GM18502 (cell line): ENCODE data around the gene CYS1.
"Not testable (repeated sequence)": the region's sequence is repeated elsewhere in the genome, so short reads cannot be mapped to it uniquely, and the experiment has no call there.

ENCODE experiments used
- ATAC-seq: cut with Tn5 transposase; IDR thresholded peaks from one replicate; pipeline ENCODE4 v1.9.1; 2021; ENCODE audit warnings: mild to moderate bottlenecking; ENCODE audit not compliant: unreplicated experiment, poor library complexity

The CYS1 gene

DNA sequence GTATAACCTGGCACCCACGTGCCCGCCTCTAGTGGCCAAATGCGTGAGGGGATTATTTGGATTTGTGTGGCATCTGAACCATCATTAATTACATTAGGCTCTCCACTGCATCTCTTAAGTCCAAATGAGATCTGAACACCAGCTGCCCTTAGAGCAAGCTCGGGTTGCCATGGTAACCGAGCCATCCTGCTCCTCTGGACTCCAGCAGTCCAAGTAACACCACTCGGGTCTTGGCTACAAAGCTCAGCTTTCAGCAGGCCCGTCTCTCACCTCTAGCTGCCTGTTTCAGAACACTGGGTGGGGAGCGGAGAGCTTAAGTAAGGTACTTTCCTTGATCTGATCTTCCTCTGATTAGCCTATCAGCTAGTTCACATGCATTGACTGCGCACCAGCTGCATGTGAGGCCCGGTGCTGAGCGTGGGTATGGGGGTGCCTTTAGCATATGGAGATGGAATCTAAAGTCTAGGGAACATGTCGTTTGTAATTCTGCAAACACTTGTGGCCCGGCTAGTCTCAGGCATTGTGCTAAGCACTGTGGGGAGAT is 14.1 kb upstream of the CYS1 start:
- ATAC-seq: no peak

DNA sequence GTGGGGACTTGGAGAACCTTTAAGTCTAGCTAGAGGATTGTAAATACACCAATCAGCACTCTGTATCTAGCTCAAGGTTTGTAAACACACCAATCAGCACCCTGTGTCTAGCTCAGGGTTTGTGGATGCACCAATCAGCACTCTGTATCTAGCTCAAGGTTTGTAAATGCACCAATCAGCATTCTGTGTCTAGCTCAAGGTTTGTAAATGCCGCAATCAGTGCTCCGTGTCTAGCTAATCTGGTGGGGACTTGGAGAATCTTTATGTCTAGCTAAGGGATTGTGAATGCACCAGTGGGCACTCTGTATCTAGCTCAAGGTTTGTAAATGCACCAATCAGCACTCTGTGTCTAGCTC is 11.7 kb upstream of the CYS1 start:
- ATAC-seq: not testable (repeated sequence)

DNA sequence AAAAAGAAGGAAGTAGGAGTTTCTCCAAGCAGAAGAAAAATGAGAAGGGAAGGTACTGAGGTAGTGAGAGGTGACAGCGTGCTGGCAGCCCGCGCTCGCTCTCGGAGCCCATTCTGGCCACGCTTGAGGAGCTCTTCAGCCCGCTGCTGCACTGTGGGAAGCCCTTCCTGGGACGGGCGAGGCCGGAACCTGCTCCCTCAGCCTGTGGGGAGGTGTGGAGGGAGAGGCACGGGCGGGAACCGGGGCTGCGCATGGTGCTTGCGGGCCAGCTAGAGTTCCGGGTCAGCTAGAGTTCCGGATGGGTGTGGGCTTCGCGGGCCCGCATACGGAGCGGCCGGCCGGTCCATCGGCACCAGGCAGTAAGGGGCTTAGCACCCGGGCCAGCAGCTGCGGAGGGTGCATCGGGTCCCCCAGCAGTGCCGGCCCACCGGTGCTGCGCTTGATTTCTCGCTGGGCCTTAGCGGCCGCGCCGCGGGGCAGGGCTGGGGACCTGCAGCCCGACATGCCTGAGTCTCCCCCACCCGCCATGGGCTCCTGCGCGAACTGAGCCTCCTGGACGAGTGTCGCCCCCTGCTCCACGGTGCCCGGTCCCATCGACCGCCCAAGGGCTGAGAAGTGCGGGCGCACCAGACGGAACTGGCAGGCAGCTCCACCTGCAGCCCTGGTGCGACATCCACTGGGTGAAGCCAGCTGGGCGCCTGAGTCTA is 11.1 kb upstream of the CYS1 start:
- no peak for ATAC-seq

DNA sequence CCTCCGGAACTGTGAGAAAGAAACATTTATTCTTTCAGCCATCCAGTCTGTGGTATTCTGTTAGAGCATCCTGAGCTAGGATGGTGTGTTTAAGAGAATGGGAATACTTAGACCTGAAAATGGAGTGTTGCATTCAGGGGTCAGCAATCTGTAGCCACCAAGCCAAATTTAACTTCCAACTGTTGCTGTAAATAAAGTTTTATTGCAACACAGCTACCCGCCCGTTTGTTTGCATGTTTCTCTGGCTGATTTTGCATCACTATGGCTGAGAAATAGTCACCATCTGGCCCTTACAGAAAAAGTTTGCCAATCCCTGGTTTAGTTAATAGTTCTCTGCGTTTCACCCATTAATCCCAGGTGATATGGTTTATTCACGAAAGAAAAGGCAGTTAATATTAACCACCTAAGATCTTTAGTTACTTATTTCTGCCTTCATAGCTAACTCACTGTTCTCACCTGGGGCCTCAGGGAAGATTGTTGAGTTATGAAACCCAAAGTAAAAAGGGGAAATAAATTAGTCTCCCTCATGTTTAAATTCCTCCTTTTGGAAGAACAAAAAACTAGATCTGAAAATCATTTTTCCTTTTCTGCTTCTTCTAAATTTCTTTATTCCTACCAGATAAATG is 9.5 kb upstream of the CYS1 start:
- no peak for ATAC-seq

DNA sequence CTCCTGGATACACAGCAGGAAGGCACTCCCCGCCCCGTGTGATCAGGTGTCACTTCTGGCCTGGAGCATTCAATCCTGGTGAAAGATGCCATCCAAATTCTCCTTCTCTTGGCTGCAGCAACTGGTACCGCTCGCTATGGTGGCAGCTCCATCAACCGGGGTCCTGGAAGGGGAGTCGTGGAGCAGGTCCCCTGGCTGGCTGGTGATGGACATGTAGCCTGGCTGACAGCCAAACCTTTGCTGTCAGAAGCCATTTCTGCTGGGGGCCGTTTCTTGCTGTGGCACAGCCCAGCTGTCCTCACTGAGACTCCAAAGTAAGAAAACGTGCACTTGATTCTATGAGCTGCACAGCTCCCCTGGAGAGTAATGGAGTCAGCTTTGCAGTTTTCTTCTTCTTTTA is 7.1 kb upstream of the CYS1 start:
- no peak for ATAC-seq

DNA sequence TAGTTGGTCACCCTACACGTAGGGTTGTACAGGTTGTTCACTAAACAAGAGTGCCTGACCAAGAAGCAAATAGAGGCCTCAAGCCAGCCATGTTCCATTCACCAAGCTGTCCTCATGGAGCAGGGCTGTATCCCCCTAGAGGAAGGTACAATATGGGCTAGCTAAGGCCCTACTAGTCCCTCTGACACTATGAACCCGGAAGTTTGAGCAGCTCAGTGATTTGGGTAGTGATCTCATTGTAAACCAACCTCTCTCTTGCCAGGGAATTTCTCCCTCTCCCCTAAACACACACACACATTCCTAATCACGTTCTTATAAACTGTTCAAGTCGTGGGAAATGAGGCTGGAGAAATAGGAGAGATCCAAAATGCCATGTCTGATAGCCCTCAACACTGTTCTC is 6.7 kb upstream of the CYS1 start:
- no peak for ATAC-seq

DNA sequence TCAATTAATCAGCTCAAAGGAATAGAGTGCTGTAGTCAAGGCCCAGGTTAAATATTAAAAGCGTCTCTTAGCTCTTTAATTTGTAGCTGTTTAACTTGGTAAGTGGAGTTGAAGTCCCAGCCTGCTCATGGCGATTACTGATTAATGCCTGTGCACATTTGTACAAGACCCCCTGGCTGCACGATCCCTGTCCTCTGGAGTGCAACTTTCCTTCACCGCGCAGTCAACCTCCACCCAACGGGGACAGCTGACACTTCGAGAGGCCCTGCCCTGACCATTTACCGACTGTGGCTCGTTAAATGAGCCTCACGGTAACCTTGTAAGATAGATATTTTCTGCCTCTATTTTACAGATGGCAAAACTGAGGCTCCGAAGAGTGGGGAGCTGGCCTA is 5.5 kb upstream of the CYS1 start:
- ATAC-seq: no peak

DNA sequence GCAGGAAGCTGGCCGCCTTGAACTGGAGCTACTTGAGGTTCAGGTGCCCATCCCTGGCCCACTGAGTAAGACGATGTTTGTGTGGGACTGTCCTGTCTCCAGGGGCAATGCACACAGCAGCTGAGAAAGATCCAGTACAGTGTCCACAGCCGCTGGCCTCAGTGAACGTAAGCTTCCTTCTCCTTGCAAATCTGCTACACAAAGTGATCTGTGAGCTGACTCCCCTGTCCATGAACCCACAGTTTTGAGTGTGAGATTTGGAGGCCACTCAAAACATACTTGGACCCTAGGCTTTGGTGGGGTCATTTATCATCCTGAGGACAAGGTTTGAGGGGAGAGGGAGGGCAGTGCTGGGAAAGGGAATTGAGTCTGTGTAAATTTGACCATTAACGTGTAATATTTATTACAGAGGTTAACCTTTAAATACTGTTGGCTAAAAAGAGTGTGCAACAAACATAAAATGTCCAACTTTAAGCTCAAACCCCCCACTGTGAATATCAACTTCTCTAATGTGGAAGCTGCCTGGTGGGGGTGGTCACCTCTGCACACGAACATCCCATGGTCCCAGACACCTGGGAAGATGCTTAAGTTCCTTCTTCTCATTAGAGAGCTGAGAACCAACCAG is 4.9 kb upstream of the CYS1 start:
- ATAC-seq: no peak

DNA sequence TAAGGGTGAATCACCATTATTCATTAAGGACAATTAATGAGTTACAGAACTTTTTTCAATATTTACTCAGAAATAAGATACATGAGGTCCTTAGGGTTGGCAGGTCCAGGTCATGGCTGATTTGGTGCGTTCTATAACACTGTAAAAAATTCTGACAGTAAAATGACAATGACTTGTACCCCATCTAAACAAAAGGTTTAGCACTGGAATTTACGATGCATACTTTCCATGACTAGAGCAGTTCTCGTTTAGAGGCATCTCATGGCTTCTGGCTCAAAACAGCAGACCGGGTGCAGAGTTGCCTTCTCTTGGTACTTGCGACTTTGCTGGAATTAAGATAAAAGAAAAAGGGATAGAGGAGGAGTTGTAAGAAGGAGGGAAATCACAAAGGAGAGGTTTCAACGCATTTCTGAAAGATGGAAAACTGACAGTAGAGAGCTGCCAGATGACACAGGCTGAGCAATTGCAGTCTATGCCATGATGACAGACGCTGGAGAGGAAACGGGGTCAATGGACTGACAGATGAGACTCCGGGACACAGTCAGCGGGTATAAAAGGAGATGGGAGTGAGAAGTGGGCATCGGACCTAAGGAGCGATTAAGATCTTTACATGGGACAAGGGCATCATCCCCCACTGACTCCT is 4.1 kb upstream of the CYS1 start:
- ATAC-seq: no peak

DNA sequence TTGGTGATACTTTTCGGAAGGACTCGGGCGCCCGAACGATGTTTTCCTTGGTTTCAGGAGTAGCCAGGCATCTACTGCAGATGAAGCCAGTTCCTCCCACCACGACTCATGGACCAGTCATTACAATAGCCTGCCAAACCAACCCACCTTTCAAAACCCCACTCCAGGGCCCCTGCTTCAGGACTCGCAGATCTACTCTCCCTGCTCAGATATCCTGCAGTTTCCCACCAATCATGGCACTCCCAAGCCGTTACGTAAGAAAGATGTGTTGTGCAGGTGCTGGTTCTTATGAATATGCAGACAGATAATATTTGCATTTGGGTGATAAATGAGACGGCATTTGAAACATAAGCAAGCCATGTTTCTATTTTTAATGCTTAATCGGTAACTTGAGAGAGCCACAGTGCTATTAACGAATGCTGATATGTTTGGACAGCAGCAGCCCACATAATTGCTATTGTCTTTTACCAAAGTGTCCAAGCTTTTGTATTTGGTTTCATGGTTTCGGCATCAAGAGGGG is 3.5 kb upstream of the CYS1 start:
- no peak for ATAC-seq

DNA sequence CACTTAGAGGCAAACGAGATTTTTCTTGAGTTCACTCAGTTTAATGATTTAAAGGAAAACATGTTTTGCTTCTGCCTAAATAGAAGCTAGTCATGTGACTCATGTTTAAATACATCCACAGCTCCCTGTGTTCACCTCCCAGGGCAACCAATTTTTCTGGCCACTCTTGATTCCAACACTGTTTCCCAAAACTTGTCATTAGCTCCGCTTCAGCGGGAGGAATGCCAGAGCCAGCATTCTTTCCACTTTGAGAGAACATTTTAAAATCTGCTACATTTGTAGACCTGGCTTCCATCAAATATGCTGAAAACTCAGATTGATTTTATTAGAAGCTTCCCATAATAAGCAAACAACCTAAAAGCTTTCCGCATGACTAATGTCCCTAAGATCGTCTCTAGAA is 2.8 kb upstream of the CYS1 start:
- ATAC-seq: no peak

DNA sequence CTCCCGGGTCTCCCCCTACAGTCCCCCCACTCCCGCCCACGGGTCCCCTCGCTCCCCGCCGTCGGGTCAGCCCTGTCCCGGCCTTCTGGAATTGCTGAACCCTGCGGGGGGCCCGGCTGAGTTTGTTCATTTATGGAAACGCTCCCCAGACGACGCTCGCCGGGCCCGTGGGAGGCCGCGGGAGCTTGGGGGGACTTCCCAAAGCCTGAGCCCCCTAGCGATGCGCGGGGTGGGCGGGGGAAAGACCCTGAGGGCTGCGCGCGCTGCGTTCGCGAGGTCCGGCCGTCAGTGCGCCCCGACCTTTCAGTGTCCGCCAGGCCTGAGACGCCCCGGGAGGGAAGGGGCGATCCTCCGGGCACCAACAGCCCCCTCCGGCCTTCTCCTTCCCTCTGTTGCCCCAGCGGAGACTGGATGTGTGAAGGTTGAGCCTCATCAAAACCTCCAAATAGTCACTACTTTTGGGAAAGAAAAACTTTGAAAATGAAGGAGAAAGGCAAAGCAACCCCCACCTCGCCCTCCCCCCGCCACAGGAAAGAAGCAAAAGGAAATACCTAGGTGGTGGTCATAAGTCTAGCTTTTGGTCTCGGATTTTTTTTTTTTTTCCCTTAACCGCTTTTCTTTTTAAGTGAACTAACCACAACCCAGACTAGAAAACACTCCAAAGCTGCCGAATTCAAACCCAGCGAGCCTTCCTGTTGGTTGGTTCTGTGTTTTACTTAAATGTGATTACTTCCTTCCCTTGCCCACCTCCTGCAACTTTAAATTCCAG is 509 bp upstream of the CYS1 start:
- ATAC-seq: peak; percentile 30

DNA sequence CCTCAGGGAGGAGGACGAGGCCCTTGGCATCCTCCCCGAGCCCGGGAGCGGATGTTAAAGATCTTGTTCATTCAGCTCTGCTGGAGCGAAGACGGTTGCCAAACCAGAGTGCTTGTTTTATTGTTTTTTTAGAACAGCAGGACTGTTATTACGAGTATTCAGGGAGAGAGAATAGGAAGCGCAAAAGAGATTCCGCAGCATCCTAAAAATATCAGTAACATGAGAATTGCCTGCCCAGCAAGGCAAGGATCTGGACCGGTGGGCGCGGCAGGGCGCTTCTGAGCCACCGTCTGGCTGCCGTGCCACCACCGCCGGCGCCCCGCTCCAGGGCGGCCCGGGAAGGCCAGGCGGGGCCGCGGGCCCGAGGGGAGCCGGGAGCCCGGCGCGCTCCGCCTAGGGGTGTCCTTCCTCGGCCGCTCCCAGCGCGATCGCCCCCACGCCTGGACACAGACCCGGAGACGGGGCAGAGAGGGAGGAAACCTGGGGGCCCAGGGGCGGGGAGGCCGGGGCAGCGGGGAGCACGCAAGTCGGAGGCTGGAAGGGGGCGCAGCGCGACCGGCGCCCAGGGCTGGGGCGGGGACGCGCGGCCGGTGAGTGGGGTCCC is 843 bp downstream of the CYS1 start:
- ATAC-seq: peak; percentile 26

DNA sequence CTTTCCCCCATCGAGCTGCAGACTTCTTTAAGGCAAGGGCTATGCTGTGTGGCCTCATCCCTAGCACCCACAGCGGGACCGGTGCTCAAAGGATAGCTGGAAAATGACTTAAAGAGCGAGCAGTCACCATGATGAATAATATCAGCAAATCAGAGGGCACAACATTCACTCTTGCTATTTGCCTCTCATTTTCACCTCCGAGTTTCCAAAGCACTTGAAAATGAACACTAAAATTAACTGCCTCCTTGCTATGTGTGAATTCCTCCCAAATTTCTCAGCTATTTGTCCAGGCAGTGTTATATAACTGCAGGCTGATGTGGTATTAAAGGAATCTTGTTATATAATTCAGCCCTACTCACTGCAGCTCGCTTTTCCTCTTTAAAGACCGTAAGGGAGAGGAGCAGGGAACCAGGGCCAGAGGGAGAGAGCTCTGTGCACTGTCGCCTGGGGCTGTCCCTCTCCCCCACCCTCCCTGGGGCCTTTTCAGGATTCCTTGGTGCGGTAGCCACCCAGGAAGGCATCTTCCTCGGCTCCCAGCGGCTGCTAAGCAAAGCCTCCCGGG is 1.4 kb downstream of the CYS1 start:
- no peak for ATAC-seq

DNA sequence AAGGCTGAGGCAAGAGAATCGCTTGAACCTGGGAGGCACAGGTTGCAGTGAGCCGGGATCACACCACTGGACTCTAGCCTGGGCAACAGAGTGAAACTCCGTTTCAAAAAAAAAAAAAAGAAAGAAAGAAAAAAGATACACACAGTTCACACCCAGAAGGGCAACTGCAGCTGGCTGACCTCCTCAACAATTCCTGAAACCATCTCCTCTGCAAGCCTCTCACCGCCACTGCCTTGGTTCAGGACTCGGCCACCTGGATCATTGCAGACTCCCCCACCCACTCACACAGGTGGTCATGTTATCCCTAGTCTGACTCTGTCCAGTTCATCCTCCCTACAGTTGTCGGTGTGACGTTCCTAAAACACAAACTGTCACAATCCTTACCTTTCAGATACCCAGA is 2.2 kb downstream of the CYS1 start:
- no peak for ATAC-seq

DNA sequence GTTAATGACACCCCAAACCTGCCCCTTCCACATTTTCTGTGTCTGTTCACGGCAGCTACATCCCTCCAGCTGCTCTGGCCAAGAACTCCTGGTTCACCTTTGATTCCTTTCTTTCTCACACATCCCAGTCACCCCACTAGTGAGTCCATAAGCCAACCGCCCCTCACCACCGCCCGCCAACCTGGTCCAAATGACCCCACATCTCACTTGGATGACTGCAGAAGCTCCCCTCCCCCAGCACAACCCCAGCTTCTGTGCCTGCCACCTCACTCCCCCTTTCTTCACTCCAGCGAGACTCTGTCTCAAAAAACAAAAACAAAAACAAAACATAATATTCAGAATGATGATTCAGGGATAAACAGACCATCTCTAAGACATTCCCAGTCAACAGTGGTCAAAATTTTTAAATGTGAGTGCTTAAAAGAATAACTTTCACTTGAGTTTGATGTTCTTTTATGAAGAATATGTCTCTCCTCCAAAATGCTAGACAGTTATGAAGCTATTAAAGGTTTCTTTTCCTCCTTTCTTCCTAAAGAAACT is 3.2 kb downstream of the CYS1 start:
- ATAC-seq: no peak

DNA sequence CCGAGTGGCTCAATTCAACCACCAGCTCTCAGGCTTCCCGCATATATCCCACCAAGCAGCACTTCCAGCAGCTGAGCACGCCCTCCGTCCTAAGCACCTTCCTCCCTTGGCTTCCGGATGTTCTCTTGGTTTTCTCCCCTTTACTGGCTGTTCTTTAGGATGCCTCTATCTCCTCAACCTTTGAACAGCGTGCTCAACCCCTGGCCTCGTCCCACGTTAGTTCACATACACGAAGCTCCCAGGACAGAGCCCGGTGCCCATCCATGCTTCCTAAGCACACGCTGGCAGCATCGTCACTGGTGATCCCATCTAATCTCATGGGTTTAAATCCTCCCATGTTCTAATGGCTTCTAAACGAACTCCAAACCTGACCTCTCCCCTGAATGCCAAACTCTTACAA is 3.7 kb downstream of the CYS1 start:
- no peak for ATAC-seq

DNA sequence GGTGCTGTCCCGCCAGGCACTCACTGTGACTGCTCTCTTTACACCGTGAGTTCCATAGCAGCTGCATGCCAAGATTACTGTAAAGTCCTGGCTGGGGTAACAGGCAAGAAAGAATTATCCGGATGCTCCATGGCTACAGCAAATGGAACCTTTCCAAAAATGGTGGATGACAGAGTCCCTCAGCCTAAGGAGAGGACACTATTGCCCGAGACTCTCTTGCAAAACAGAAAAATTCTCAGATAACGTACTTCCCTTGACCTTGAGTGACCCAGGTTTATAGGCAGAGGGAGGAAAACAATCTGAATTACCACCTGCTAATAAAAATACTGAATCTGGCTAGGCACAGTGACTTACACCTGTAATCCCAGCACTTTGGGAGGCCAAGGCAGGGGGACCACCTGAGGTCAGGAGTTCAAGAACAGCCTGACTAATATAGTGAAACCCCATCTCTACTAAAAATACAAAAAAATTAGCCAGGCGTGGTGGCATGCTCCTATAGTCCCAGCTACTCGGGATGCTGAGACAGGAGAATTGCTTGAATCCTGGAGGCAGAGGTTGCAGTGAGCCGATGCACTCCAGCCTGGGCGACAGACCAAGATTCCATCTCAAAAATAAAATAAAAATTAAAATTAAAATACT is 4.5 kb downstream of the CYS1 start:
- ATAC-seq: no peak

DNA sequence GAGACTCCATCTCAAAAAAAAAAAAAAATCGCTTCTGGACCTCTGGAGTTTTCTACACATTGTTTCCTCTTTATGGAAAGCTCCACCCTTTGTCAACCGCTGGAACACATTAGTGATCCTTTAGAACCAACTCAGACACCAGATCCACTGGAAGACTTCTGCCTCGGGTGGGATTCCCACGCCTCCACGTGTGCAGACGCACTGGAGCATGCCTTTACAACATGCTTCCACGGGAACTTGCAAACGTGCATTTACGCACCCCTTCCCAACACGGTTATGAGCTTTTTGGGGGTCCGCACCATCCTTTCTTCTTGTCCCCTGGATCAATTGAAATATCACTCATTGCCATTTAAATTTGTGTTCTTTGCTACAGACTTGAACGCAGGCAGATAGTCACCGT is 5.1 kb downstream of the CYS1 start:
- ATAC-seq: no peak
